ENCODE data around the gene ERICH4. TPM values are rescaled to one million over a fixed set of nuclear protein-coding genes. Genes with fewer than 3 reads are reported as not detected.
"Not testable (repeated sequence)": the region's sequence is repeated elsewhere in the genome, so short reads cannot be mapped to it uniquely, and the experiment has no call there.

ERICH4 gene
- total RNA-seq, 1 donor from 2014 or later = not detected

DNA sequence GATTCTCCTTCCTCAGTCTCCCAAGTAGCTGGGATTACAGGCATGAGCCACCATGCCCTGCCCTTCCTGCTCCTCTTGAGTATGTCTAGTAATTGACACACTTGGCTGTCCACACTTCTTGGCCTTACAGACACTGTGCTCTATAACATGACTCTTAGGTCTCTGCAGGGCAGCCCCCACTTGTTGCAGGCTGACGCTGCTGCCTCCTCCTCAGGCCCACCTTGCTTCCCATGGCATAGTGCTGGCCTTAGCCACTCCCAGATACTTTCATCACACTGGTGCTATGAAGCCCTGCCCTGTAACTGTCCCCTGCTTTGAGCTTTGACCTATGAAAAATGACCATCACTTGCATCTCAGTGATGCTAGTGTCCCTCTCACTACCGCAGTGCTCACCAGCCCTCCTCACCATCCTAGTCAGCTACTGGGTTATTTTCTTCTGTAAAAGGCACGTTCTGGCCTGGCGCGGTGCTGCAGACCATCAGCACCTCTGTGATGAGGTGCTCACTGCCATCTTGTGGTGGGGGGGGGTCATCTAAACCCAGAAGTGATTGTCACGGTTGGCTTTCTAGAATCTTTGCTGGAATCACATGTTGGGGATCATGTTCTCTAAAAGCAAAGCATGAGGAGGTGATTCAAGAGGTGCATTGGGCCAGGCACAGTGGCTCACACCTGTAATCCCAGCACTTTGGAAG lies 9.8 kb downstream of the ERICH4 start:
- no peak overlapping the region for H3K4me3 Mint-ChIP-seq (ENCODE audit: unreplicated experiment)
- peaks cover 30% of the 10 kb centered on the region for H3K27me3 Mint-ChIP-seq (ENCODE audit: low read depth)
- no peaks in the 10 kb centered on the region for H3K9me3 Mint-ChIP-seq (ENCODE audit: low read depth)
- TF ChIP-seq, protein P1, sequence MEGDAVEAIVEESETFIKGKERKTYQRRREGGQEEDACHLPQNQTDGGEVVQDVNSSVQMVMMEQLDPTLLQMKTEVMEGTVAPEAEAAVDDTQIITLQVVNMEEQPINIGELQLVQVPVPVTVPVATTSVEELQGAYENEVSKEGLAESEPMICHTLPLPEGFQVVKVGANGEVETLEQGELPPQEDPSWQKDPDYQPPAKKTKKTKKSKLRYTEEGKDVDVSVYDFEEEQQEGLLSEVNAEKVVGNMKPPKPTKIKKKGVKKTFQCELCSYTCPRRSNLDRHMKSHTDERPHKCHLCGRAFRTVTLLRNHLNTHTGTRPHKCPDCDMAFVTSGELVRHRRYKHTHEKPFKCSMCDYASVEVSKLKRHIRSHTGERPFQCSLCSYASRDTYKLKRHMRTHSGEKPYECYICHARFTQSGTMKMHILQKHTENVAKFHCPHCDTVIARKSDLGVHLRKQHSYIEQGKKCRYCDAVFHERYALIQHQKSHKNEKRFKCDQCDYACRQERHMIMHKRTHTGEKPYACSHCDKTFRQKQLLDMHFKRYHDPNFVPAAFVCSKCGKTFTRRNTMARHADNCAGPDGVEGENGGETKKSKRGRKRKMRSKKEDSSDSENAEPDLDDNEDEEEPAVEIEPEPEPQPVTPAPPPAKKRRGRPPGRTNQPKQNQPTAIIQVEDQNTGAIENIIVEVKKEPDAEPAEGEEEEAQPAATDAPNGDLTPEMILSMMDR (IDR thresholded peaks at IDR 0.05) = no peak
- no peak overlapping the region for H3K27ac Mint-ChIP-seq (ENCODE audit: unreplicated experiment)
- H3K4me1 Mint-ChIP-seq (ENCODE audit: low read depth) = peaks cover 4% of the 10 kb centered on the region
- DNase-seq (ENCODE audit: low spot score) = no peak
- H3K36me3 Mint-ChIP-seq (ENCODE audit: low read depth) = no peaks in the 10 kb centered on the region

- TF ChIP-seq, protein P1 (IDR thresholded peaks at IDR 0.05) = no peak
- no peaks in the 10 kb centered on the region for H3K36me3 Mint-ChIP-seq (ENCODE audit: low read depth)
- H3K4me3 Mint-ChIP-seq (ENCODE audit: unreplicated experiment) = no peak overlapping the region
- no peaks in the 10 kb centered on the region for H3K4me1 Mint-ChIP-seq (ENCODE audit: low read depth)
- H3K27ac Mint-ChIP-seq (ENCODE audit: unreplicated experiment) = no peak overlapping the region
- no peaks in the 10 kb centered on the region for H3K9me3 Mint-ChIP-seq (ENCODE audit: low read depth)
- DNase-seq (ENCODE audit: low spot score) = no peak
- H3K27me3 Mint-ChIP-seq (ENCODE audit: low read depth) = peaks cover 42% of the 10 kb centered on the region
Observed at GRCh38 chr19:41455936-41456335, 13.0 kb downstream of the ERICH4 start.

DNA sequence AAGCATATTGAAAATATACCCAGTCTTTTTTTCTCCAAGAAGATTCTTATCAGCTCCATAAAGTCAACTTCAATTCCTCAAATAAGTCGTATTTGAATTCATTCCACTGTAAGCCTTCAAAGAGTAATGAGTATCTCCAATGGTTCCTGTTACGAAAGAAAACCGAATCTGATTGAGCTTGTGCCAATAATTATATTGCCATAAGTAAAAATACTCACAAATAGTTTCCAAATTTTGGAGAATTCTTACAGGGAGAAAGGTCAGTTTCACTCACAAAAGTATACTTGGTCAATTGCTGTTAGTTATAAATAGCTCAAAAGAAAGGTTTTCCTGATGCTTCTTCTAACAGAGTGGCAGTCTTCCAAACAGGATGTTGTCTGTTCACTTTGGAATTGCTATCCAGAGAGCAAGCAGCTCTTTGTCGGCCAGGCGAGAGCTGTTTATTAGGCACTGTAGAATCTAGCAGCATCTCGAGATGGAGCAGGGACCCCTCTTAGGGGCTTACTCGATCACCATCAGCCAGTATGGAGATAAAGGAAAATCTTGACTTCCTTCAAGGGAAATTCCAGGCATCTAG lies 13.5 kb downstream of the ERICH4 start:
- no peaks in the 10 kb centered on the region for H3K4me1 Mint-ChIP-seq (ENCODE audit: low read depth)
- TF ChIP-seq, protein P1 (IDR thresholded peaks at IDR 0.05) = no peak
- no peaks in the 10 kb centered on the region for H3K36me3 Mint-ChIP-seq (ENCODE audit: low read depth)
- no peak for DNase-seq (ENCODE audit: low spot score)
- no peak overlapping the region for H3K4me3 Mint-ChIP-seq (ENCODE audit: unreplicated experiment)
- no peak overlapping the region for H3K27ac Mint-ChIP-seq (ENCODE audit: unreplicated experiment)
- H3K9me3 Mint-ChIP-seq (ENCODE audit: low read depth) = no peaks in the 10 kb centered on the region
- H3K27me3 Mint-ChIP-seq (ENCODE audit: low read depth) = peaks cover 46% of the 10 kb centered on the region

DNA sequence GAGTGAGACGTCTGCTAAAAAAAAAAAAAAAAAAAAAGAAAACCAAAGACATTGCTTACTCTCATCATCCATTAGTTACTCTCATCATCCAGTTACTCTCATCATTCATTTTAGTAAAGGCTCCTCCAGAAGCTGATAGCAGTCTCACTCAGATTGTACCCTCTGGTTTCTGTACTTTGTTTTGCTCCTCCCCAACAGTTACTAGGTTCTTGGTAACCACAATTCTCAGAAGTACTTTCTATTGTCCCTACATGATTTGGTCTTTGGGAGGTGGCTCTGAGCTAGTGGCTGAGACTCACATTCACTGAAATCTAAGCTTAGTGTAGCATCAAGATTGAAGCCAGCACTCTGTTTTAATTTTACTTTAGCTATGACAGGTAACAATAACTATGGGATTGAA lies 14.3 kb downstream of the ERICH4 start:
- no peak for DNase-seq (ENCODE audit: low spot score)
- Mint-ChIP-seq H3K4me1 (ENCODE audit: low read depth) (no peaks in the 10 kb centered on the region), H3K4me3 (ENCODE audit: unreplicated experiment) (no peak overlapping the region), H3K27ac (ENCODE audit: unreplicated experiment) (no peak overlapping the region), H3K27me3 (ENCODE audit: low read depth) (peaks cover 51% of the 10 kb centered on the region), H3K36me3 (ENCODE audit: low read depth) (no peaks in the 10 kb centered on the region), H3K9me3 (ENCODE audit: low read depth) (no peaks in the 10 kb centered on the region)
- TF ChIP-seq, protein P1 (IDR thresholded peaks at IDR 0.05) = no peak

GRCh38 chr19:41462497-41462896 lies 19.5 kb downstream of the ERICH4 start:
- Mint-ChIP-seq H3K4me3 (ENCODE audit: unreplicated experiment) (no peak overlapping the region), H3K4me1 (ENCODE audit: low read depth) (no peaks in the 10 kb centered on the region), H3K36me3 (ENCODE audit: low read depth) (no peaks in the 10 kb centered on the region), H3K27me3 (ENCODE audit: low read depth) (peaks cover 67% of the 10 kb centered on the region), H3K9me3 (ENCODE audit: low read depth) (no peaks in the 10 kb centered on the region), H3K27ac (ENCODE audit: unreplicated experiment) (no peak overlapping the region)
- DNase-seq (ENCODE audit: low spot score) = no peak
- TF ChIP-seq, protein P1 (IDR thresholded peaks at IDR 0.05) = no peak

DNA sequence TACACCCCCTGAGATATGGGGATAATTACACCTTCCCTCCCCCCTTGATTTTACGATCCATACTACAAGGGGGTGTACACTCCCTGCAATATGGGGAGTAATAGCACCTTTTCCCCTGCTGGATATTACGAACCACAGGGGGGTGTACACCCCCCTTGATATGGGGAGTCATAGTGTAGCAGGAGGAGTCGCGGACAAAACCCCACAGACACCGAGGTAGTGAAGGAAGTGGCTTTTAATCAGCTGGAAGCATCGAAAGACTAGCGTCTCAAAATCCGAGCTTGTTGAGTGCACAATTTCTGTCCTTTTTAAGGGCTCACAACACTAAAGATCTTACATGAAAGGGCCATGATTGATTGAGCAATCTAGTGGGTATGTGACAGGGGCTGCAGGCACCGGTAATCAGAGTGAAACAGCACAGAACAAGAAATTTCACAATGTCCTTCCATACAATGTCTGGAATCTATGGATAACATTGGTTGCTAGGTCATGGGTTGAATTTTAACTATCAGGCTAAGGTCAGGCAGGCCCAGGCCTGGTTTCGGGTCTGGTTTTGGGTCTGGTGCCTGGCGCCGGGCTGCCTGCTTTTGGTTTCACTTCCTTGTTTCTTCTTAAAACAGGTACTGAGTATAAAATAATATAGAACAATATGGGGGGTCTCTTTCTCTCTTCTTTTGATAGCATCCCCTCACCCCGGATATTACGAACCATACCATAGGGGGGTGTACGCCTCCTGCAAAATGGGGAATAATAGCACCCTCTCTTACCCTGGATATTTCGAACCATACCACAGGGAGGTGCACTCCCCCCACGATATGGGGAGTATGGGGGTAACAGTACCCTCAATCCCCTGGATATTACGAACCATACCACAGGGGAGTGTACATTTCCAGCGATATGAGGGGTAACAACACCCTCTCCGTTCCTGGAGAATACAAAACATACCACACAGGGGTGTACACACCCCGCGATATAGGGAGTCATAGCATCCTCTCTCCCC lies 20.6 kb downstream of the ERICH4 start:
- H3K9me3 Mint-ChIP-seq (ENCODE audit: low read depth); H3K4me3 Mint-ChIP-seq (ENCODE audit: unreplicated experiment); DNase-seq (ENCODE audit: low spot score); H3K36me3 Mint-ChIP-seq (ENCODE audit: low read depth); H3K27ac Mint-ChIP-seq (ENCODE audit: unreplicated experiment); H3K4me1 Mint-ChIP-seq (ENCODE audit: low read depth): not testable (repeated sequence)
- H3K27me3 Mint-ChIP-seq (ENCODE audit: low read depth) = peaks cover 59% of the 10 kb centered on the region

All from chondrocyte (in vitro differentiated cells).